Measurements from ENCODE around the gene DDI1. TPM values are rescaled to one million over a fixed set of nuclear protein-coding genes. Genes with fewer than 3 reads are reported as not detected.

Gene DDI1
- total RNA-seq, 1 experiment from 2014 or later, result not detected

GRCh38 chr11:104075091-104075490 lies 38.7 kb downstream of the DDI1 start:
- DNase-seq (ENCODE audit: extremely low read depth, low read depth), result no peak

GRCh38 chr11:104075706-104076105 lies 39.3 kb downstream of the DDI1 start:
- DNase-seq (ENCODE audit: extremely low read depth, low read depth), result no peak

- DNase-seq (ENCODE audit: extremely low read depth, low read depth), result no peak
Observed at GRCh38 chr11:104076455-104076854, 40.0 kb downstream of the DDI1 start.

- DNase-seq (ENCODE audit: extremely low read depth, low read depth), result no peak
Observed at GRCh38 chr11:104078245-104078644, 41.8 kb downstream of the DDI1 start.

GRCh38 chr11:104078995-104079394 lies 42.6 kb downstream of the DDI1 start:
- DNase-seq (ENCODE audit: extremely low read depth, low read depth), result no peak

- DNase-seq (ENCODE audit: extremely low read depth, low read depth), result no peak
Observed at GRCh38 chr11:104086621-104087020, 50.2 kb downstream of the DDI1 start.

Other genes with a start within 250 kb of the DDI1 start
- 0.02 TPM in 1 of 2 replicates, not detected in the other for gene PDGFD, start 127.5 kb downstream of the DDI1 start, total RNA-seq (2014; rRNA removed; shearing (Covaris generic))

Data from NCI-H460 (cell line).